HG03571 (cell line): ENCODE data around the gene TANC1.

ENCODE experiments used
- ATAC-seq: cut with Tn5 transposase; IDR thresholded peaks from one replicate; pipeline ENCODE4 v1.9.1; 2021; ENCODE audit not compliant: unreplicated experiment

TANC1 gene

DNA sequence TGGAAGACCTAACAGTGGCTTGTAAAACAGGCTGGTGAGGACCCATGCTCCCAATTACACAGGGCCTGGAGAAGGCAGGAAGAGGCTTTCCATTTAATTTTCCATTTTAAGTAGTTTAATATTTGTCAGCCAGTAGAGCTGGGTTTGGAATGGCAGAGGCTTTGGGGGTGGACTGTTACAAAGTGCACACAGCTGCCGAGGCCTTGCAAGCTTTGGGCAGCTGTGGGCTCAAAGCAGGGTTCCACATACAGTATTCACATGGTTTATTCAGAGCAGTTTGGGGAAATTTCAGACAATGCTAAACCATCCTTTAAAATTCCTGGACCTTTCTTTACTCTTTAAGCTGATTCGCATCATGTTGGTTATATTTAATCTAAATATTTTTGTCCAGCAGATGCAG lies 185.5 kb downstream of the TANC1 start:
- no peak for ATAC-seq

DNA sequence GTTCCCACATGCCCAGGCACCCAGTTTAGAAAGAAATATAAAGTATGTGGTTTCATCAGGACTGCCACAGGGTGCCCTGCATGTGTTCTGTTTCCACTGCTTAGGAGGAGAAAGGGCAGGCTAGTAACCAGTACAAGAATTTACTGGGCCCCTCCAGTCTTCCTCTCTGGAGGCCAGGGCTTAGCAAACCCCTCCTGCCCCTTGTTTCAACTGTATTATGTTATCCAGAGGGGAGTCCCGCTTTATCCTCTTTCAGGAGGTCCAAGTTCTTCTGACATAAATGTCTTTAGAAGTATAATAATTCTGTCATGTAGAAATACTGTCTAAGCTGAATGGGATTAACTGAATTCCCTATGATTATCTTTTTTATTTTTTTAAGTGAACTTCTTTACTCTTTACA lies 185.9 kb downstream of the TANC1 start:
- no peak for ATAC-seq

DNA sequence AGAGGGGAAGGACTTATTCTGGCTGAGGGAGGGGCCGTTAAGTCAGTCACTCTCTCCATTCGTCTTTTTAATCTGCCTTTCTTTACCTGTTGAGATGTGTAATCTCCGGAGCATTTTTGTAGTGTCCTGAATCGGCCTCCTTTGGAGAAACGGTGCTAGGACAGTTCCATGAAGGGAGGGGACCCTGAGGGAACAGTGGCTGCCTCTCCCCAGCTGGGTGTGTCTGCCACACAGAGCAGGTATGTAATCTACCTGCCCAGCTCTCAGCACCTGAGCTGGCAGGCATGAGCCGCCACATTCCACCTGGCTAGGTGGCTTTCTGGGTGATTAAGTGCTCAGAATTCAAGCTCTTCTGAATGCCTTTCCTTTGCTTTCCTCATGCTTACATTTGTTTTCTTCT lies 186.9 kb downstream of the TANC1 start:
- ATAC-seq: no peak

DNA sequence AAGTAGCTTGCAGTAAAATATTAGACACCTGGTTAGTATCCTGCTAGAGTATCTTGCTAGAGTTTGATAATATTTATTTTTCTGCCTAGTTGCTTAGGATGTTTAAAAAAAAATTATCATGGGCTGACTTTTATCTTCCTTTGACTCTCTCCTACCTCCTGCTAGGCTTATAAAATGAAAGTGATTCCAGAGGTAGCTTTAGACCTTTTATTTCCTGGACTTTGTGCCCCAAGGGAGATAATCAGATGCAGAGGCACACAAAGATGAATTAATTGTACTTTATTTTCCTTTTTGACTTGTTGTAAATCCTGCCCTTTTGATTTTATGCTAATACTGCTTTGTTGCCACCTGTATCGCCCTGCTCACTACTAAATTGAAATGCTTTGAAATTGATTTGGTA lies 187.4 kb downstream of the TANC1 start:
- ATAC-seq: no peak

DNA sequence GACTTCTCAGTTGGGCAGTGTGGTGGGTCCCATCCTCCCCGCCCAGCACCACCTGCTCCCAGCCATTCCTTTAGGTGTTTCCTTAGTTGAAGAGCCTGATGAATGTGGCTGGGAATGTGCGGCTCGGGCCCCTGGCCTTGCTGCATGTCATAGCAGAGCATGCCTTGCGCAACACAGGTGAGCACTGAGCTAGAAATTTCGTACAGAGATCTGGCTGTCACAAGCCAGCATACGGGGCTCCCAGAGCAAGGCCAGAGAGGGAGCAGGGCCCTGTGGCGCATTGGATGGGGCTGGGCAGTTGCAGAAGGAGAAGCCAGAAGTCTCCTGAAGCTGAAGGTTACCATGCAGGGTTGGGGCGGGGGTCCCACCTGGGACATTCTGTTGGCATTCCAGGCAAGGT lies 188.4 kb downstream of the TANC1 start:
- no peak for ATAC-seq

DNA sequence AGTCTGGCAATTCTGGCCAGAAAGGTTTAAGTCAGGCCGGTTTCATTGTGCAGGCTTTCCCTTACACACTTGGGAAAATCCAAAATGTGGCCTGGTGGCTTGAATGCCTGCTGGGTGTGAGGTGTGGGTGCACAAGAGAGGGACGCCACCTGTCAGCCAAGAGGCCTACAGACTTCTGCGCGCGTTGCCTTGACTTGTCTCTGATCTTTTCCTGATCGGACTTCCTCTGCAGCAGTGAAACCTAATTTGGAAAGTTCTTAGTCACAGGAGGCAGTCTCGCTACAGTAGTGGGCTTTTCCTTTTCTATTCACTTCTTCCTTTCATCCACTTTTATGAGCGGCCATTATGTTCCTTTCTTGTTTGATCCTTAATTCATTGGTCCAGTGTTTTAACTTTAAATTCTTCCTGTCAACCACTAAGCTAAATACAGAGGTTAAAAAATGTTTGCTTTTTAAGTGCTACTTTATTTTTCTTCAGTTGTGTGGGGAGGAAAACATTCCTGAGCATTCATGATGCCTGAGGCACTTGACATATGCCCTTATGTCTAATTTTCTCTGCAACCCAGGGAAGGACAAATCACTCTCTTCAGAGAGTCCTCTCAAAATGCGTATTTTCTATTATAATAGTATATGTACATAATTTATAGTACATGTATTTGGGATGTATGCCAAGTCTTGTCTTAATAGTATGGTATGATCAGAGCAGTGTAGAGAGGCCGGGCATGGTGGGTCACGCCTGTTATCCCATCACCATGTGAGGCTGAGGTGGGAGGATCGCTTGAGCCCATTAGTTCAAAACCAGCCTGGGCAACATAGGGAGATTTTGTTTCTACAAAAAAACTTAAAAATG lies 189.1 kb downstream of the TANC1 start:
- ATAC-seq: no peak

DNA sequence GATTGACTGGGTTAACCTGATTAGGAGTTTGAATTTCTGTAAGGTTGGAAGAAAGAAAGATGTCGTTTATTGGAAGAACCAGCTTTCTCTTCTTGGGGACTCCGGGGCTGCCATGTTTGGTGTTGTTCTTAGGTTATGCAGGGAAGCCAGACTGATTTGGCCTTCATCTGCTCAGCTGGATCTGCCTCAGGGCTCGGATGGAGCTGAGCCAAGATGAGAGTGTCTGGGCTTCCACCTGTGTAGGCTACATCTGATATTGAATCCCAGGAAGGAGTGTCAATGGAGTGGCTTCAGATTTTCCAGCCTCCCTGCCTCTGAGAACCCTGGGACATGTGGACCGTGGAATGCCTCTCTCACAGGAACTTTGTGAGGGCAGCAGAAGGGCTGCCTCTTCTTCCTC lies 192.0 kb downstream of the TANC1 start:
- ATAC-seq: no peak

DNA sequence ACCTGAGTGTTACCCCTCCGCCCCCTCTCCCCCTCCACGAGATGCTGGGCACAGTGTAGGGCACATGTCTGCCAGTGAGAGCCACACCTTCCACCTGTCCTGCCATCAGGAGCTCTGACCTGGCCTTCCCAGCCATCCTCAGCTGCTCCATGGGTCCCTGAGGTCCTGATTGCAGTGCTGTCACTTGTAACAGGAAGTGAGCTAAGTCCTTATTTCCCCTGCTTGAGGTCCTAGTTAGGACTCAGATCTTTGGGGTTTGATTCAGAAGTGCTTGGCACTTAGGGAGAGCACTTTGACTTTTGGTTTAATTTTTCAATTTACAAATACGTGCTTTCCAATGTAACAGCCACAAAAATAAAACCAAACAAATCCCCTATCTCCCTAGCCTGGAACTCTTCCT lies 192.5 kb downstream of the TANC1 start:
- no peak for ATAC-seq

DNA sequence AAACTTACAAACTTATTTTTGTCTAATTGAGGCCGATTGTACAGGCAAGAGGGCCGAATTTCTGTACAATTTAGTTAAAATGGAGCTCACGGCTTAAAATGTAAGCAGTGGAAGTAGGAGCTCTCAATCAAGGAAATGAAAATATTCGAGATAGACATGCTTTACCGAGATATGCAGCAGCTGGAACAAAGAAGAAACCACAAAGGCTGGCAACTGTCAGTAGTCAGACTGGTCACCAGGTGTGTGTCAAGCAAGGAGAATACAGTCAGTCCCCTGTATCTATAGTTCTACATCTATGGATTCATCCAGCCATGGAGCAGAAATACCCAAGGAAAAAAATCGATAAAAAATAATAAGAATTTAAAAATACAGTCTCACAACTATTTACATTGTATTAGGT lies 195.5 kb downstream of the TANC1 start:
- ATAC-seq: no peak

DNA sequence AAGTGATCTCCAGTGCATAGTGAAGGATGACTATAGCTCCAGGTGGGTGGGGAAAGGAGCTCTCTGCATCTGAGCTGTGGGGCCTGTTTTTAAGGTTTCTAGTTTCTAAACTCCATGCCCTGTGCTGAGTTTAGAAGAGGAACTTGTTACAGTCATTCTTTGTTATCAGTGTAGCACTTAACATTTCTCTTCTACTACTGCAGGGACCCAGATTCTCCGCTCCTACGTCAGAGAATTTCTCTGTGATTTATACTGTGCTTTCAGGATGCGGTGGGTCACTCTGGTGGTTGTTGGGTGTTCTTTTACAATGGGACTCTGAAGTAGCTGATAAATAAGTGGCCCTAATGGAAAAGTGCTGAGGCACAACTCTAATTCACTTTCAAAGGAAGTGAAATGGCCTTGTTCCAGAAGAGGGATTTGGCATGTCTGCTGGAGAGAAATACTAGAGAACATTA lies 196.0 kb downstream of the TANC1 start:
- no peak for ATAC-seq

DNA sequence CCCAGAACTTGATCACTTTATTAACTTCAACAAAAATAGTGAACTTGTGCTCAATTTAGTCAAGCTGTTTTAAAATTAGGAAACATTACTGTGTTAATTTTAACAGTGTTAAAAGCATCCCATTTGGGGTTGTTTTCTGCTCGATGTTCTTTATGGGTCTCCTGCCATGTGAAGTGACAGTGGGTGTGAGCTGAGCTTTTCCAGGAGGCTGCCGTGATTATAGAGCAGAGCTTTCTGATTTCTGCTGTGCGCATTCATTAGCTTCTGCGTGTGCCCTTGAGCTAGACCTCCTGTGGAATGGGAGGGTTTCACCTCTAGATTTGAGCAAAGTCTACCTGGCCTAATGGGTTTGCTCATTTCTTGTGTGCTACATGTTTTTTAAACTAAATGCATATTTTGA lies 196.6 kb downstream of the TANC1 start:
- no peak for ATAC-seq

DNA sequence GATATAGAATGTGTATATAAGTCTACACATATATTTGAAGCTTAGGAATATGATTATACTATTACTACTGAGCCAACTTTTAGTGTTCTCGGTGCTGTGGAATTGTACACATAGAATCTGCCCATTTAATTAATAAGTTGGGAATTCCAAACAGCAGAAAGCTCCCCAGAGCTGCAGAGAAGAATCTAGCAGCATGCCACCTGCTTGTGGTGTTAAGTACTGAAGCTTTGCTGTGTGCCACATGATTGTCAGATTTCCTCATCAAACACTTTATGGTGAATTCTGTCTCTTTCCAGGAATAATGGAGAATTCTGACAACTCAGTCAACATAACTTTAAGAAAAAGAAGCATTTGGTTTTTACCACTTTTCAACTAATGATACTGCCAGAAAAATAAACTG lies 200.3 kb downstream of the TANC1 start:
- no peak for ATAC-seq

DNA sequence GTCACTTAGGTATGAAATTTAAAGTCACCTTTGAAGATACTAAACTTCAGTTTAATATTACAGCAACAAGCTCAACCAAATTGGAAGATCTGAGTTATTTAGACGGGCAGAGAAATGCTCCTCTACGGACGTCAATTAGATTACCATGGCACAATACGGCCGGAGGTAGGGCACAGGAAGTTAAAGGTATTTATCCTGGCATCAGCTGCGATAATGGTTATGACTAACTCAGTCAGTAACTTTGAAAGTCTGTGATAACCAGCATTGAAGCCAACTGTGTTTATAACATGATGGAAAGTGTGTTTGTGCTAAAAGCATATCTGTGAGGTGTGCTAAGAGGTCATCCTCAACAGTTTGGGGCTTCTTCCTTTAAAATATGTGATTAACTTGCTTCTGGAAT lies 200.7 kb downstream of the TANC1 start:
- no peak for ATAC-seq

DNA sequence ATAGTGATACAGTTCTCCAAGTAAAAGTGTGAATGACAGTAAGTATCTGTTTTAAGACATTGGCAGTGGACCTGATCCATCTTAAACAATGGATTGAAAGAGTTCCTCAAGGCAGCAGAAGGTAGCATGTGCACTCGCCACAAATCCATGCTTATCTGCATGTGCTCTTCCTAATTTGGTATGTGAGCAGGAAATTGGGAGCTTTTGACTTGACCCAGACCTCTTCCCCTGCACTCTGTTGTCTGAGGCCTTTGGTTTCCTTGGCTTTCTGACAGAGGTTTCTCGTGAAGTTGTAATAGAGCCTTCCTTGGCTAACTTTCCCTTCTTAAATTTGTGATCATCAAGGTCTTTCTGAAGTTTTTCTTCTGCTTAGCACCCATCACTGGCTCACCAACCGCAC lies 204.0 kb downstream of the TANC1 start:
- ATAC-seq: no peak

DNA sequence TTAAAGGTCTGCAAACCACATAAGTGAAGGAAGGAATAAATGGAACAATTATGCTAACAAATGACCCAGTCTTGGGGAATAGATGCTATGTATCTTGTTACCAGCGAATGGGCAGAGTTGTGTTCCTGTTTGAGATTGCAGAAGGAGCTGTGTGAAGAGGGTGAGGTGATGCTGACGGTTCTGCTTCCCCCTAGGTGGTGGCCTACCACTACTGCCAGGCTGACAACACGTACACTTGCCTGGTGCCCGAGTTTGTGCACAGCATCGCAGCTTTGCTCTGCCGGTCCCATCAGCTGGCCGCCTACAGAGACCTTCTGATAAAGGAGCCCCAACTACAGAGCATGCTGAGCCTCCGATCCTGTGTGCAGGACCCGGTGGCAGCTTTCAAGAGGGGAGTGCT lies 206.3 kb downstream of the TANC1 start:
- ATAC-seq: no peak

DNA sequence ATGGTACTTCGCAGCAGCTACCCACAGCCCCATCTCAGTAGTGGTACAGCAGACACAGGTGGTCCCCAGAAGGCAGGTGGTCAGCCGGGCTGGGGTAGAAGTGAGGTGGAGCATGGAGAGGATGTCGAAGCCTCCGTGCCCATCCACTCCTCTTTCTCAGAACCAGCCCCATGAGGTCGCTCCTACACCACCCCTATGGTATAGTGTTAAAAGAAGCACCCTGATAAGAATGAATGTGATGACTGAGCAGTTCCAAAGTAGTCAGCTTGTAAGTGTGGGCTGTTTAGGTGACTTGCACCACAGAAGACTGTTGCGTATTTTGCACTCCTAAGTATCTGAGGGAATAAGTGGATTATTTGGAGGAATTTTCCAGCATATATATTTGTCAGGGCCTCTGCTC lies 206.7 kb downstream of the TANC1 start:
- no peak for ATAC-seq

DNA sequence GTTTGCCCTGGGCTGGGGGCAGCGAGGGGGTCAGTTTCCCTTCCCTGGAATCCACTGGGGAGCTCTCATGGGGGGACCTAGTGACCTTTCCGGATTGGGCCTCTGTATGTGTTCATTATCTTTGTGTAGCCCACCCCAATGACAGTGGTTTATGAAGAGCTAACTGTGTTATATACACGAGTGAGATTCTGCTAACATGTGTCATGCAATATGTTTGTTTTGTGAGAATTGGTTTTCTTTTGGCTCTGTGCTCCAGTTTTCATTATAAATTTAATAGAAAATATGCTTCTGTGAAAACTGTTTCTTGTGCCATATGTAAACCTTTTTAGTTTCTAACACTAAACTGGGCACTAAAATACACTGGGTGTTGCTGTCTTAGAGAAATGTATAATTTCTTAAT lies 207.5 kb downstream of the TANC1 start:
- ATAC-seq: no peak

DNA sequence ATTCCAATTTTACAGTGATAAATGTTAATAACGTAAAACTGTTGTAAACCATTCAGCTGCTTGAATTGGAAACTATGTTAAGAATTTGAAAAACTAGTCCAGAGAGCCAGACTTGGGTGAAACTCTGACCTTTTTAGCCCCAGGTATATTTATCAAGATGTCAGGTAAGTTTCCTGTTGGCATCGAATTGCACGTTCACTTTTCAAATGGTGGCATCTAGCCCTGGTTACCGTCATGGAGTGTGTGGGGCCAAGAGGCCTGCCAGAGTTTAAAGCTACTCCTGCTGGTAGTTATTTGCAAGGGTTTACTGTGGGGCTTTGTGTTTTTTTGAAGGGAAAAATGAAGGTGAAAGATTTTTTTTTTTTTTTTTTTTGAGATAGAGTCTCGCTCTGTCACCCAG lies 208.1 kb downstream of the TANC1 start:
- no peak for ATAC-seq

DNA sequence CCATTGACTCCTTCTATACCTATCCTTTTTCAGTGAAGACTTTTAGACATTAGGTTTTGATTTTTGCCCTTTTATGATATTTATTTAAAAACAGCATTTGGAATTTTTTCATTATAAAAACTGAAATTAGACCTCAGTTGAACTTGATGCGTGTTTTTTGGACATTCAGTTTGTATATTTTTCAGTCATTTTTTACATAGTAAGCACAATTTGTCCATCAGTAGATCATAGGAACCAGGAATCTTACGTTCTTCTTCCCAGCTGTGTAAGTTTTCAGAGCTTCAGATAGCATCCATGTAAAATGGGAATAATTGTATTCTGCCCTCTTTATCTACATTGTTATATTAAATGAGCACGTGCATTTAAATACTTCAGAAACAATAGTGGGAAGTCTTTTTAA lies 208.9 kb downstream of the TANC1 start:
- no peak for ATAC-seq

DNA sequence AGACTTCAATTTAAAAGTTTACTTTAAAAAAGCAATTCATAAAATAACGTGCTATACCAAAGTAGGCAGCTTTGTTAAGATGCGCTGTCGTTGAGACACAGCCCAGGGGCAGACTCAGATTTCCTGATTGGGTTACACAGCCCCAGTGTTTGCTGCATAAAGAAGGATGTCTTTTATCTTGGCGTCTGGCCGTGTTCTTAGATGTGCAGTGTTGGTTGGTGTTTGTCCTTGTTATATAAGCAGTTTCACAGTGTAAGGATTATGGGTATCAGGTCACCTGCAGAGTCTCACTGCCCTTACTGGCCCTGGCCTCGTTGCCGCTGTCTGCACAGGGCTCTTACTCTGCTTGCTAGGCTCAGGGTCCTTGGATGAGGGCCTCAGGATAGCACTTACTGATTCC lies 209.5 kb downstream of the TANC1 start:
- ATAC-seq: no peak

DNA sequence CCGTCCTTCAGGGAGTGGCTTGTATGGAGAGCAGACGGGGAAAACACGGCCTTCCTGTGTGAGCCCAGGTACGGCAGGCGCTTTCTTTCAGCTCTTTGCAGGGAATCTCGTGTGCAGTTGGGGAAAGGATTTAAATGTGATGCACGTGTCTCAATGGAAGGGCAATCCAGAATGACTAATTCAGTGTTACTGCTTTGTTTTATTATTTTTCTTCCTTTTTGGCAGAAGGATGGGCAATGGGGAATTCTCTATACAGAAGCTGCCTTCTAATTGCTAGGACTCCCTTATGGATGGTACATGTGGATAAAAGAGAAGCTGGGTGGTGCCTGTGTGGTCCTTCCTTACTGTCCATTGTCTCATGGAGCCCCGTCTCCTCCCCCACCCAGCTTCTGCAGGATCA lies 210.7 kb downstream of the TANC1 start:
- no peak for ATAC-seq

DNA sequence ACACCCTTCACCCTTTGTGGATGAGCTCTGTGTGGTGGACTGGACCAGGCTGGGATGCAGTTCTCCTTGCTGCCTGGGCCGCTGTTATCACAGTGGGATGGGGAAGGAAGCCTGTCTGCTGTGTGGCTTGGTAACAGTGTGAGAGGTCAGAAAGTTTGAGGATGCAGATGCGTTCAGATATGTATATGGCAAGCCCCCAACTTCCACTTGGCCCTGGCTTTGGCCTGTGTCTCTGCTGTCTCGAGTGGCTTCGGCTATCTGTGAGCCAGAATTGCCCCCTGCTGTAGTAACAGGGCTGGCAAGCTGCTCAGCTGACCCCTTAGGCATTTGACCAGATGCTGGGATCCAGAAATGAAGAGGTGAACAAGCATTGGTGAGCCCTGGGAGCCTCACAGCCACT lies 211.3 kb downstream of the TANC1 start:
- no peak for ATAC-seq

DNA sequence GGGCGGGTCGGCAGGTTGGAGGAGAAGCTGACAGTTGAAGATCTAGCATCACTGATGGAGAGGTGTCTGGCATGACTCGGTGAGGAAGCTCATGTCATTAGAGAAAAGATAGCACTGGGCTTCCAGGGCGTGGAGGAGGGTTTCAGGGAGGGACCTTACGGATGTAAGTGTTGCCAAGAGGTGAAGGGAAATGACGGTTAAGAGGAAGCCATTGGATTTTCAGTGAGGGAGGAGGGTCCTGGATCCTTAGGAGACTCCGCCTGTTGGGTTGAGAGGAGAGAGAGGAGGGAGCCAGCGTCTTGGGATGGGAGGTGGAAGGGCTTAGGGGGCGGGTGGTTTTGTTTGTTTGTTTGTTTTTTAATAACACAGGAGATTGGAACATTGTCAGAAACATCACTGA lies 214.9 kb downstream of the TANC1 start:
- ATAC-seq: no peak
